Endothelial cell of umbilical vein (primary cell): ENCODE results near the gene PPP1R12C. TPM values are rescaled to one million over a fixed set of nuclear protein-coding genes. Genes with fewer than 3 reads are reported as not detected.

ENCODE experiments used
- BruUV-seq: library from RNA; stranded (reverse); fragments of 400-500 nt; replicated peaks from 2 replicates; lab custom pipeline; 2021; lab: Mats Ljungman, UMichigan
- CTCF ChIA-PET: fragments of 300-600, 350-600 bp; sonication (Branson Sonifier 250); formaldehyde crosslinking; loops from one replicate; lab custom pipeline; 2021; ENCODE audit warnings: antibody characterized with exemption, inconsistent platforms; lab: Charles Lee
- POLR2A ChIA-PET: fragments of 300-600, 350-600 bp; sonication (Branson Sonifier 250); formaldehyde crosslinking; loops from one replicate; lab custom pipeline; 2021; ENCODE audit warnings: antibody characterized with exemption, inconsistent platforms; lab: Charles Lee
- DNase-seq: peaks from one replicate; pipeline ENCODE4 v3.0.0-alpha.2; 2011; ENCODE audit warnings: low read depth, low spot score
- FAIRE-seq: peaks from 2 replicates; lab custom pipeline; 2011; peaks lifted over from hg19 to GRCh38; lab: Jason Lieb, UNC
- H2AFZ ChIP-seq: 2 replicates; pipeline ENCODE4 v1.6.0; 2012; ENCODE audit warnings: low read depth, low read length, control low read depth, inconsistent platforms
- H3K27ac ChIP-seq: 2 replicates; pipeline ENCODE4 v1.5.1; 2011; ENCODE audit warnings: low read depth, mild to moderate bottlenecking, control low read depth, low read length, moderate library complexity; ENCODE audit not compliant: insufficient read depth
- H3K27me3 ChIP-seq, 2 experiments: 2 replicates each; pipeline versions ENCODE4 v1.6.0 to v1.6.1; 2011; ENCODE audit warnings: low read length in 2 of 2, mixed read lengths in 1 of 2; ENCODE audit not compliant: control insufficient read depth in 2 of 2, insufficient read depth in 2 of 2
- H3K36me3 ChIP-seq, 2 experiments: 2 replicates in 1 of 2; 3 replicates in 1 of 2; pipeline ENCODE4 v1.5.1; 2011; ENCODE audit warnings: low read length in 2 of 2, mild to moderate bottlenecking in 1 of 2, moderate library complexity in 1 of 2; ENCODE audit not compliant: control insufficient read depth in 2 of 2, insufficient read depth in 2 of 2; ENCODE audit errors: extremely low read depth in 1 of 2
- H3K4me1 ChIP-seq: 3 replicates; pipeline ENCODE4 v1.5.1; 2011; ENCODE audit warnings: mild to moderate bottlenecking, low read length; ENCODE audit not compliant: control insufficient read depth, insufficient read depth; ENCODE audit errors: extremely low read depth
- H3K4me2 ChIP-seq: 2 replicates; pipeline ENCODE4 v1.6.1; 2011; ENCODE audit warnings: low read length, control low read depth, mixed read lengths; ENCODE audit not compliant: insufficient read depth
- H3K4me3 ChIP-seq, 3 experiments: fragments of 200-600 bp in 1 of 3; sonication (generic), shearing (Covaris generic) in 1 of 3; replicated peaks in 1 of 3; 2 replicates each; pipeline ENCODE4 v1.5.1; 2011 to 2016; ENCODE audit warnings: control low read depth in 3 of 3, low read length in 3 of 3, mild to moderate bottlenecking in 2 of 3, inconsistent platforms in 1 of 3, low read depth in 1 of 3, moderate library complexity in 1 of 3; ENCODE audit not compliant: insufficient read depth in 1 of 3
- H3K79me2 ChIP-seq: 2 replicates; pipeline ENCODE4 v1.6.0; 2012; ENCODE audit warnings: low read length, inconsistent platforms; ENCODE audit not compliant: control insufficient read depth, insufficient read depth
- H3K9ac ChIP-seq: replicated peaks from 2 replicates; pipeline ENCODE3; 2011; ENCODE audit warnings: low read length, control low read depth; ENCODE audit not compliant: insufficient read depth; ENCODE audit errors: extremely low read depth
- H3K9me1 ChIP-seq: replicated peaks from 3 replicates; pipeline ENCODE4 v1.6.0; 2011; ENCODE audit warnings: mild to moderate bottlenecking, low read length; ENCODE audit not compliant: control insufficient read depth, insufficient read depth; ENCODE audit errors: extremely low read depth
- H3K9me3 ChIP-seq: replicated peaks from 2 replicates; pipeline ENCODE4 v1.5.1; 2012; ENCODE audit warnings: low read length, inconsistent platforms; ENCODE audit not compliant: control insufficient read depth, insufficient read depth
- H4K20me1 ChIP-seq: replicated peaks from 2 replicates; pipeline ENCODE3; 2011; ENCODE audit warnings: mild to moderate bottlenecking, low read length; ENCODE audit not compliant: control insufficient read depth, insufficient read depth; ENCODE audit errors: extremely low read depth
- CTCF ChIP-seq, 2 donors: IDR thresholded peaks; 1 replicate in 1 of 2; 2 replicates in 1 of 2; pipeline ENCODE4 v1.5.1; 2011; ENCODE audit warnings: low read length in 2 of 2, mild to moderate bottlenecking in 2 of 2, moderate library complexity in 2 of 2, control low read depth in 1 of 2, inconsistent platforms in 1 of 2, low read depth in 1 of 2; ENCODE audit not compliant: insufficient read depth in 1 of 2; ENCODE audit errors: extremely low read depth in 1 of 2
- EZH2 ChIP-seq: IDR thresholded peaks from 2 replicates; pipeline ENCODE4 v1.6.1; 2012; ENCODE audit warnings: borderline replicate concordance, low read depth, mild to moderate bottlenecking, moderate library complexity, low read length, inconsistent platforms; ENCODE audit not compliant: severe bottlenecking
- FOS ChIP-seq: IDR thresholded peaks from 2 replicates; pipeline ENCODE4 v1.6.1; 2011; ENCODE audit warnings: mild to moderate bottlenecking, low read length, moderate library complexity, borderline replicate concordance; ENCODE audit not compliant: insufficient read depth
- GATA2 ChIP-seq: IDR thresholded peaks from 2 replicates; pipeline ENCODE4 v1.7.0; 2011; ENCODE audit warnings: low read depth, mild to moderate bottlenecking, moderate library complexity, mixed read lengths, low read length; ENCODE audit not compliant: insufficient read length, insufficient read depth
- JUN ChIP-seq: IDR thresholded peaks from 2 replicates; pipeline ENCODE4 v1.6.1; 2011; ENCODE audit warnings: borderline replicate concordance, low read depth; ENCODE audit not compliant: insufficient read length, insufficient read depth
- MAX ChIP-seq: IDR thresholded peaks from 2 replicates; pipeline ENCODE4 v1.6.1; 2011; ENCODE audit not compliant: insufficient read depth, insufficient read length
- MYC ChIP-seq: IDR thresholded peaks from one replicate; pipeline ENCODE4 v1.6.1; 2011; ENCODE audit warnings: mild to moderate bottlenecking, low read depth, low read length
- POLR2A ChIP-seq: IDR thresholded peaks from 2 replicates; pipeline ENCODE4 v1.6.1; 2012; ENCODE audit warnings: low read depth, mild to moderate bottlenecking, control low read depth, low read length
- POLR2AphosphoS5 ChIP-seq: IDR thresholded peaks from 2 replicates; pipeline ENCODE4 v1.6.1; 2012; ENCODE audit warnings: low read depth, mild to moderate bottlenecking, control low read depth, low read length, moderate library complexity; ENCODE audit not compliant: insufficient read depth
- dilution Hi-C: fragments of 300-500 bp; cut with MboI; formaldehyde crosslinking; loops from one replicate; pipeline ENCODE4 v1.15.0; 2019; ENCODE audit warnings: low sequenced_read_pairs; ENCODE audit not compliant: extremely low pct_ligation_motif_present
- intact Hi-C: fragments of 100-400 bp; cut with micrococcal nuclease; formaldehyde crosslinking; loops from one replicate; pipeline ENCODE4 v1.10.0; 2022
- polyA plus RNA-seq, 4 experiments: library from polyadenylated mRNA; depleted of rRNA in 3 of 4; stranded (reverse) in 3 of 4; unstranded in 1 of 4; fragments of >200 nt; gene quantifications; 2 replicates each; pipeline versions ENCODE4 v1.2.1 to v1.2.3, GENCODE V29; 2011 to 2012; ENCODE audit warnings: missing spikeins in 1 of 4
- total RNA-seq: library from RNA; stranded (reverse); gene quantifications from 2 replicates; pipeline ENCODE4 v1.2.3, GENCODE V29; 2021

The PPP1R12C gene
- total and polyA plus RNA-seq, 2 donors (not counting 3 experiments of a cell fraction or from before 2014, with no cell fraction given), result 69.5 to 149 TPM

GRCh38 chr19:55106591-55106990, 10.8 kb downstream of the PPP1R12C start:
- TF ChIP-seq POLR2AphosphoS5 (no peak), EZH2 (no peak), FOS (no peak), GATA2 (no peak), POLR2A (no peak), MAX (no peak)
- BruUV-seq, result no TSS peak
- no peaks in the 10 kb centered on the region for H3K9me1 ChIP-seq
- intact Hi-C loops, result no loop called here
- H3K4me1 ChIP-seq, result no peaks in the 10 kb centered on the region
- no peak overlapping the region for H3K9ac ChIP-seq
- peaks cover 14% of the 10 kb centered on the region for H3K79me2 ChIP-seq
- ChIA-PET POLR2A (no interaction called here), CTCF (interaction anchor here (1.4 to 1.5 kb wide), 2 partner anchors 11 to 35 kb away, joined by 3 read pairs; no protein-coding TSS in a partner anchor)
- no peak overlapping the region for H3K27ac ChIP-seq
- no peaks in the 10 kb centered on the region for H3K27me3 ChIP-seq
- H4K20me1 ChIP-seq, result no peaks in the 10 kb centered on the region
- dilution Hi-C loops, result no loop called here
- peaks cover 6 to 10% of the 10 kb centered on the region in 2 experiments for H3K36me3 ChIP-seq
- no peak overlapping the region for H3K4me2 ChIP-seq
- no peak overlapping the region for H2AFZ ChIP-seq
- DNase-seq (no peak), FAIRE-seq (no peak)
- H3K4me3 ChIP-seq, result no peak overlapping the region
- H3K9me3 ChIP-seq, result no peaks in the 10 kb centered on the region

GRCh38 chr19:55105237-55105636, 12.2 kb downstream of the PPP1R12C start:
- H3K9me3 ChIP-seq, result no peaks in the 10 kb centered on the region
- H3K9me1 ChIP-seq, result no peaks in the 10 kb centered on the region
- TF ChIP-seq POLR2A (no peak), POLR2AphosphoS5 (no peak), GATA2 (no peak), FOS (no peak), MYC (no peak), JUN (no peak), CTCF (IDR thresholded peaks at IDR 0.05; ENCODE audit: extremely low read depth in 1 of 2, insufficient read depth in 1 of 2, low read depth in 1 of 2, low read length in 2 of 2) (no peak), MAX (no peak), EZH2 (no peak)
- CTCF ChIA-PET, result interaction anchor here (1.4 to 2.9 kb wide), 3 partner anchors 9 to 36 kb away, joined by 3 to 12 read pairs (median 3); no protein-coding TSS in a partner anchor
- POLR2A ChIA-PET, result no interaction called here
- no TSS peak for BruUV-seq
- peaks cover 11% of the 10 kb centered on the region for H3K79me2 ChIP-seq
- intact Hi-C loops (no loop called here), dilution Hi-C loops (no loop called here)
- H3K27ac ChIP-seq, result no peak overlapping the region
- no peaks in the 10 kb centered on the region for H4K20me1 ChIP-seq
- H3K4me3 ChIP-seq, result no peak overlapping the region
- no peak overlapping the region for H3K9ac ChIP-seq
- no peak for FAIRE-seq
- no peak overlapping the region for H2AFZ ChIP-seq
- H3K4me1 ChIP-seq, result no peaks in the 10 kb centered on the region
- no peak for DNase-seq
- H3K27me3 ChIP-seq, result no peaks in the 10 kb centered on the region
- H3K36me3 ChIP-seq, result peaks cover 6 to 11% of the 10 kb centered on the region in 2 experiments
- no peak overlapping the region for H3K4me2 ChIP-seq
